HG03045 (cell line): ENCODE results near the gene PNKP.

Experiments used
- ATAC-seq: cut with Tn5 transposase; IDR thresholded peaks from one replicate; pipeline ENCODE4 v1.9.1; 2021; ENCODE audit warnings: mild to moderate bottlenecking, moderate library complexity; ENCODE audit not compliant: unreplicated experiment

Gene PNKP

GRCh38 chr19:49890349-49891311, 23.3 kb upstream of the PNKP start:
- ATAC-seq, result no peak

- ATAC-seq, result no peak
These were observed 22.4 kb upstream of the PNKP start for GRCh38 chr19:49889687-49890348.

GRCh38 chr19:49889038-49889686, 21.8 kb upstream of the PNKP start:
- ATAC-seq, result no peak

GRCh38 chr19:49888510-49888824, 21.1 kb upstream of the PNKP start:
- no peak for ATAC-seq

GRCh38 chr19:49887665-49888509, 20.5 kb upstream of the PNKP start:
- ATAC-seq, result no peak

GRCh38 chr19:49887037-49887664, 19.8 kb upstream of the PNKP start:
- no peak for ATAC-seq

- no peak for ATAC-seq
These were observed 17.4 kb upstream of the PNKP start for GRCh38 chr19:49884760-49885159.

GRCh38 chr19:49884109-49884508, 16.7 kb upstream of the PNKP start:
- ATAC-seq, result no peak

GRCh38 chr19:49883094-49883493, 15.7 kb upstream of the PNKP start:
- no peak for ATAC-seq

GRCh38 chr19:49882643-49883042, 15.3 kb upstream of the PNKP start:
- ATAC-seq, result no peak

- no peak for ATAC-seq
These were observed 14.5 kb upstream of the PNKP start for GRCh38 chr19:49881672-49882394.

- ATAC-seq, result no peak
These were observed 13.8 kb upstream of the PNKP start for GRCh38 chr19:49881186-49881585.

- no peak for ATAC-seq
These were observed 12.9 kb upstream of the PNKP start for GRCh38 chr19:49880162-49880869.

GRCh38 chr19:49879243-49879963, 12.0 kb upstream of the PNKP start:
- ATAC-seq, result no peak

- ATAC-seq, result no peak
These were observed 11.3 kb upstream of the PNKP start for GRCh38 chr19:49878744-49879070.

- peak; percentile 48 for ATAC-seq
These were observed 10.7 kb upstream of the PNKP start for GRCh38 chr19:49877879-49878743.

GRCh38 chr19:49877020-49877878, 9.9 kb upstream of the PNKP start, which contains the start of the genes AKT1S1 and TBC1D17:
AKT1S1 (minus strand) TSS chr19:49877355; CDS start chr19:49873295, 4,060 bp downstream.
TBC1D17 (plus strand) TSS chr19:49877702; CDS start chr19:49877724, 22 bp downstream.
- ATAC-seq, result peak; percentile 53
